ENCODE measurements around the gene CHRNA10.

CHRNA10 gene

GRCh38 chr11:3666023-3666530, 5.1 kb downstream of the CHRNA10 start:
- H3K27ac ChIP-seq (replicated peaks) = no peak overlapping the region

GRCh38 chr11:3665336-3666022, 5.7 kb downstream of the CHRNA10 start:
- DNase-seq (ENCODE audit: low read depth in 1 of 2, low spot score in 1 of 2) = peak; percentile 14 to 39
- H3K27ac ChIP-seq (replicated peaks) = peak overlapping the region; percentile 18; the same call in 1 of the 2 replicates
- TF ChIP-seq REST (IDR thresholded peaks at IDR 0.05; ENCODE audit: insufficient replicate concordance, low read depth) (no peak), POLR2AphosphoS5 (IDR thresholded peaks at IDR 0.05; ENCODE audit: low read depth) (no peak), SPI1 (IDR thresholded peaks at IDR 0.05; ENCODE audit: borderline replicate concordance, low read depth) (peak; percentile 94)
- H3K4me3 ChIP-seq (replicated peaks; ENCODE audit: insufficient read depth, low read length) = no peak overlapping the region
- H3K27me3 ChIP-seq (ENCODE audit: insufficient read depth, poor library complexity, severe bottlenecking) = no peaks in the 10 kb centered on the region

More at GRCh38 chr11:3666023-3666530, 5.1 kb downstream of the CHRNA10 start:
- no peak for DNase-seq (ENCODE audit: low read depth in 1 of 2, low spot score in 1 of 2)
- no peaks in the 10 kb centered on the region for H3K27me3 ChIP-seq (ENCODE audit: insufficient read depth, poor library complexity, severe bottlenecking)
- H3K4me3 ChIP-seq (replicated peaks; ENCODE audit: insufficient read depth, low read length) = no peak overlapping the region
- TF ChIP-seq SPI1 (IDR thresholded peaks at IDR 0.05; ENCODE audit: borderline replicate concordance, low read depth) (no peak), GABPA (IDR thresholded peaks at IDR 0.05; ENCODE audit: low read depth) (no peak), POLR2AphosphoS5 (IDR thresholded peaks at IDR 0.05; ENCODE audit: low read depth) (no peak), REST (IDR thresholded peaks at IDR 0.05; ENCODE audit: insufficient replicate concordance, low read depth) (no peak), CTCF (IDR thresholded peaks at IDR 0.05; ENCODE audit: insufficient read depth, low read length) (no peak)

- H3K4me3 ChIP-seq (replicated peaks; ENCODE audit: insufficient read depth, low read length) = no peak overlapping the region
- DNase-seq (ENCODE audit: low read depth in 1 of 2, low spot score in 1 of 2) = no peak
- TF ChIP-seq SPI1 (IDR thresholded peaks at IDR 0.05; ENCODE audit: borderline replicate concordance, low read depth) = no peak
- no peak for TF ChIP-seq POLR2AphosphoS5 (IDR thresholded peaks at IDR 0.05; ENCODE audit: low read depth)
- no peak for TF ChIP-seq CTCF (IDR thresholded peaks at IDR 0.05; ENCODE audit: insufficient read depth, low read length)
- TF ChIP-seq GABPA (IDR thresholded peaks at IDR 0.05; ENCODE audit: low read depth) = no peak
- TF ChIP-seq REST (IDR thresholded peaks at IDR 0.05; ENCODE audit: insufficient replicate concordance, low read depth) = no peak
- no peaks in the 10 kb centered on the region for H3K27me3 ChIP-seq (ENCODE audit: insufficient read depth, poor library complexity, severe bottlenecking)
- no peak overlapping the region for H3K27ac ChIP-seq (replicated peaks)
Measured at GRCh38 chr11:3664032-3664630, 7.1 kb downstream of the CHRNA10 start.
